NCI-H748 (cell line): ENCODE measurements around the gene JOSD2.

Experiments used
- DNase-seq: peaks from one replicate; lab custom pipeline; 2025; ENCODE audit not compliant: unreplicated experiment; lab: John Stamatoyannopoulos, UW

The JOSD2 gene

DNA sequence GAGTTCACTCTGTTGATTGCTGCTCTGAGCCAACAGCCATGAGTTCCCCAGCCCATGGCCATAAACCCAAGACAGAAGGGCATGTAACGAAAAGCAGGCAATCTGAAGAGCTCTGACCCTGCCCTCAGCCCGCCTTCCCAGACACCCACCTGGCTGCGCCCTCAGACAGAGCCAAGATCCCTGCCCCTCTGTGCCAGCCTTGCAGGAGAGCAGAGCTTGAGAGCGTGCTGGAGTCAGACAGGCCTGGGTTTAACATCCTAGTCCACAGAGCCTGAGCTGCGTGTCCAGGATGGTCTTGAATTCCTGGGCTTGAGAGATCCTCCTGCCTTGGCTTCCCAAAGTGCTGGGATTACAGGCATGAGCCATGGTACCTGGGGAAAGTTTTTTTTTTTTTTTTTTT, 53.7 kb downstream of the JOSD2 start:
- no peak for DNase-seq
